Measurements from ENCODE around the gene ZG16B. TPM values are rescaled to one million over a fixed set of nuclear protein-coding genes. Genes with fewer than 3 reads are reported as not detected.
A peak's percentile ranks its signal among the peaks of the same experiment; 100 is the strongest.

ZG16B gene
- total RNA-seq, 1 experiment from 2014 or later: not detected

DNA sequence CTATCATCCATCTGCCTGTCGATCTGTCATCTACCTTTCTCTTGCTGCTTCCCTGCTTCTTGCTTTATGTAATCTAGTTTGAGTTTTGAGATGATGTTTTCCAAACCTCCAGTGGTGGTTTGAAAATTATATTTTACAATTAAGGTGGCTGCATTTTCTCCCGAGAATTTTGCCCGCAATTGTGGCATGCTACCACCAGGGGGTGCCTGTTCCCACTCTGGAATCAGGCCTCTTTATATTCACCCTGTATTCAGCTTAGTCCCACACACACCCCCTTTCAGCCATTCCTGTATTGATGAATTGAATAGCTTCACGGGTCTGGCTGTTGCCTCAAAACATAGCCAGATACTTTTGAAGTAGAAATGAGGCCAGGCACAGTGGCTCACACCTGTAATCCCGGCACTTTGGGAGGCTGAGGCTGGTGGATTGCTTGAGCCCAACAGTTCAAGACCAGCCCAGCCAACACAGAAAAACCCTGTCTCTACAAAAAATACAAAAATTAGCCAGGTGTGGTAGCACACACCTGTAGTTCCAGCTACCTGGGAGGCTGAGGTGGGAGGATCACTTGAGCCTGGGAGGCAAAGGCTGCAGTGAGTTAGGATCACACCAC, 24.7 kb downstream of the ZG16B start:
- no peak for DNase-seq (ENCODE audit: low read depth)
- in situ Hi-C loops (cut with HindIII; ENCODE audit: low pct_unique_long_range_greater_than_20kb, low sequenced_read_pairs): no loop called here

DNA sequence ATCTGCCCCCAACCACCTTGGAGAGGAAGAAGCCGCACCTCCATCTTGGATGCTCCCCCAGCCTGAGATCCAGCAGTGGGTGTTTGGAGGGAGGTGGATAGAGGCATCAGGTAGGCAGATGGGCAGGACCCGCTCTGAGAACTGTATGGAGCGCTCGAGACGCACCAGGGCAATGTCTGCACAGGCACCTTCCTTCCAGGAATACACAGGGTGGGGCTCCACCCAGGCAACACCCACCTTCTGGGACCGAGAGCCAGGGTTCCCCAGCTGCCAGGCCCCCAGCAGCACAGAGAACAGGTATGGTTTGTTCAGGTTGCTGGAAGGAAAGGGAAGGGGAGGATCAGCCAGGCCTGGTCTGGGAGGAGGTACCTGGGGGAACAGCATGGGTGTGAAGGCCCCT, 25.4 kb downstream of the ZG16B start:
- DNase-seq (ENCODE audit: low read depth): no peak
- in situ Hi-C loops (cut with HindIII; ENCODE audit: low pct_unique_long_range_greater_than_20kb, low sequenced_read_pairs): no loop called here

DNA sequence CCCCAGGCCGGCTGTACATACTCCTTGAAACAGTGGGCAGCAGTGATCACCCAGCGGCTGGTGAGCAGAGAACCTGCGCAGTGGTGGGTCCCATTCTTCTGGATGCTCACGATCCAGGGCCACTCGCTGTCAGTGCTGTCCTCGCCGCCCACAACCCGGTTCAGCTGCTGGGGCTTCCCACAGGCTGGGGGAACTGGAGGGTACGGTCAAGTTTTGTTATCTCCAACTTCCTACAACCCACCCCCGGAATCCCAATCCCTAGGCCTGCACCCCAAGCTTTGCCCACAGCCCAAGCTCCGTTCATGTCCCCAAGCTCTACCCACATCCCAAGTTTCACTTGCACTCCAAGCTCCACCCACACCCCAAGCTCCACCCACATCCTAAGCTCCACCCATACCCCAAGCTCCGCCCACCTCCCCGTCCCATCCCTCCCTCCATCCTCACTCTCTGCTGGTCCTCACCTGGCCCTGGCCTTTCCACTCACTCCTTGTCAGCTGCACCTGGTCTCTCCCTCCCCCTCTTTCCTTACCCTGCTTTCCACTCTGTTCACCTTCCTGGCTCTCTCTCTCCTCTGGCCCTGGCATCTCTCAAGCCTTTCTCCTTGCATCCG, 26.1 kb downstream of the ZG16B start:
- in situ Hi-C loops (cut with HindIII; ENCODE audit: low pct_unique_long_range_greater_than_20kb, low sequenced_read_pairs): no loop called here
- DNase-seq (ENCODE audit: low read depth): no peak

DNA sequence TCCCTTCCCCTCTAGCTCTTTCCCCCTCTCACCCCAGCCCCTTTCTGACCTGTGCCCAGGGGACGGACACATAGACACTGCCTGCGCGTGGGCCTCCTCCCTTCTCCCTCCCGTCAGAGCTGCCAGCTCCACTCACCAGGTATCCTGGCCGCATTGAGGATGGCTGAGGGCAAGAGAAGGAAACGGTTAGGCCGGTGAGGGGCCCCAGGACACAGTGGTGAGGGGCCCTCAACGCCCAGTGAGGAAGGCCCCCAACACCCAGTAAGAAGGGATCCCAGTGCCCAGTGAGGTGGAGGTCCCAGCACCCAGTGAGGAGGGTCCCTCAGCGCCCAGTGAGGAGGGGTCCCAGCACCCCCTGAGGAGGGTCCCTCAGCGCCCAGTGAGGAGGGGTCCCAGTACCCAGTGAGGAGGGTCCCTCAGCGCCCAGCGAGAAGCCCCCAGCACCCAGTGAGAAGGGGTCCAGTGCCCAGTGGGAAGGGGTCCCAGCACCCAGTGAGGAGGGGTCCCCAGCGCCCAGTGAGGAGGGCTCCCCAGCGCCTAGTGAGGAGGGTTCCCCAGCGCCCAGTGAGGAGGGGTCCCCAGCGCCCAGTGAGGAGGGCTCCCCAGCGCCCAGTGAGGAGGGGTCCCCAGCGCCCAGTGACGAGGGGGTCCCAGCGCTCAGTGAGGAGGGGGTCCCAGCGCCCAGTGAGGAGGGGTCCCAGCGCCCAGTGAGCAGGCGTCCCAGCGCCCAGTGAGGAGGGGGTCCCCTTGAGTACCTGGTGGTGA, 26.8 kb downstream of the ZG16B start:
- DNase-seq (ENCODE audit: low read depth): no peak
- in situ Hi-C loops (cut with HindIII; ENCODE audit: low pct_unique_long_range_greater_than_20kb, low sequenced_read_pairs): no loop called here

DNA sequence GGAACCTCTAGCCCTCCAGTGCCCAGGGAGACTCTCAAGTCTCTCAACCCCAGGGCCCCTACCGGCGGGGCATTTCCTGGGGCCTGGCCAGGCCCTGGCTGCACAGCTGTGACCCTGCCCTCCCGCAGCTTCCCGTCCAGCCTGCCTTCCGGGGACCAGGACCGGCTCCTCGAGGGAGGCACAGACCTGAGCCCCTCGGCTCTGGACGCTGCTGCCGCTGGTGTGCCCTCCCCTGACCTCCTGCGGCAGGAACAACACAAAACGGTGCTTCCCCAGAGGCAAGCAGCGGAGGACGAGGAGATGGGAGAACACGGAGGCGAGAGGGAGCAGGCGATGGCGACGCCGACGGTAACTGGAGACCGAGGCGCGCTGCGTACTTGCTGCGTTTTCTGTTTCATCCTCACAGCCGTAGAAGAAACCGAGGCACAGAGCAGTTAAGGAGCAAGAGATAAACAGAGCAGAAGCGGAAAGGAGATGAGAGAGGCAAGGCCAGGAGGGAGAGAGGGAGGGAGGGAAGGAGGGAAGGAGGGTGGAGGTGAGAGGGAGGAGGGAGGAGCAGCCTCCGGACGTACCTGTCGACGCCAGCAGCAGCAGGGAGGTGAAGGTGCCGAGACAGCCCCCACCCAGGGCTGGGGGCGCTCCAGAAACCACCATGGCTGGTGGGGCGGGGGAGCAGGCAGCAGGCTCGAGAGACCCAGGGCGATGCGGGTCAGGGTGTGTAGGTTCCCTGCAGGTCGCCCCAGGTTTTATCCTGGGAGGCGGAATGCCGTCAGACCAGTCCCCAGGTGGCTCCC, 27.5 kb downstream of the ZG16B start, which contains the start of gene PRSS22:
Gene PRSS22, minus strand, starts transcription at position 720 of the 794 bp plus-strand sequence. Its CDS starts 66 bp downstream, at position 654.
- in situ Hi-C loops (cut with HindIII; ENCODE audit: low pct_unique_long_range_greater_than_20kb, low sequenced_read_pairs): no loop called here
- no peak for DNase-seq (ENCODE audit: low read depth)

DNA sequence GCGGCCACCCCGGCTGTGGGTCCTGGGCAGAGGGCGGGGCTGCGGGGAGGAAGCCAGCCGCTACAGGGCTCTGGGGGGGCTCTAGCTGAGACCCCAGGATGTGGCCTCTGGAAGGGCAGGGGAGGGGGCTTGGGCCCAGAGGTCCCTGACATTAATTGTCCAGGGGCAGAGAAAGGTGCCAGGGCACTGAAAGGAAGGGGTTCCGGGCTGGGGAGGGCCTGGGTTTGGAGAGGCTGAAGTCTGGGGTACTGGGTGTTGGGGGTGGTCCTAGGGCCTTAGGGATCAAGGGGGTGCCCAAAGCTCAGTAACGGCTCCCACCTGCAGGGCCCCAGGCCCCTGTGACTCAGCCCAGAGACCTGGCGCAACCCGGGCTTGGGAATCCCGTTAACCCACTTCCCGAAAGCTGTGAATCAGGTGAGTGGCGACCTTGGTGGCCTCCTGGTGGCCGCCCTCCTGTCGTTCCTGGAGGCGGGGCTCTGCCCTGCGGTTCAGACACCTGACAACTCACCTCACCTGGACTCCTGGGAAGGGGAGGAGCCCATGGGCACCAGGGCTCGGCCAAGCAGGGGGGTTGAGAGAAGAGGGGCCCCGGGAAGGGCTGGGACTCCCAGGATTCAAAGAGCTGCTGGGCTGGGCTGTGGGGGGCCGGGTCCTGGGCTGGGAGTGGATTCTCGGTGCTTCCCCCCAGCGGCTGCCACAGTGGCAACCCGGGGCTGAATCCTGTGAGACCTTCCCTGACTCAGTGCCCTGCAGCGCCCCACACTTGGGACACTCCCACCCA, 28.3 kb downstream of the ZG16B start:
- DNase-seq (ENCODE audit: low read depth): no peak
- in situ Hi-C loops (cut with HindIII; ENCODE audit: low pct_unique_long_range_greater_than_20kb, low sequenced_read_pairs): no loop called here

DNA sequence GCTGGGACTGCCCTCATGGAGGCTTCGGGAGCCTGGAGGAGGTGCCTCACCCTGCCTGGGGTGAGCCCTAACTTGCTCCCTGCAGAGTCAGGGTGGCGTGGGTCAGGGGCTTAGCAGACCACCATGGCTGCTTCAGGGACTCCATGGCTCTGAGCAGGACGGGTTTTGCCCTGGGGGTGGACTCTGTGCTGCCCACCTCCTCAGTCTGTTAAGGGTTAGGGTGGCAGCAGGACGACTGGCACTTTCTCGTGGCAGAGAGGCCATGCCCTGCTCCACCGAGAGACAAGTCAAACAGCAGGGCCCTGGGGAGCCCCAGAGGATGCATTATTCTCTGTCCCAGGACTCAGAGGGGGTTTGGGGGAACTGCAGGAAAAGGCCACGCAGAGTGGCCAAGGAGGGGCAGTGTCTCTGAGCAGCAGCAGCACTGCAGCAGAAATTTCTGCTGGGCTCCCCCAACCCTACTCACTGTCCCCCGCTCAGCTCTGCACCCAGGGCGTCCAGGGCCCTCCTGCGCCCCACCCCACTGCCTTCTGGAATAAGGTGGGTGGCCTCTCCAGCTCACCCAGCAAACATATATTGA, 29.7 kb downstream of the ZG16B start:
- in situ Hi-C loops (cut with HindIII; ENCODE audit: low pct_unique_long_range_greater_than_20kb, low sequenced_read_pairs): no loop called here
- DNase-seq (ENCODE audit: low read depth): no peak

DNA sequence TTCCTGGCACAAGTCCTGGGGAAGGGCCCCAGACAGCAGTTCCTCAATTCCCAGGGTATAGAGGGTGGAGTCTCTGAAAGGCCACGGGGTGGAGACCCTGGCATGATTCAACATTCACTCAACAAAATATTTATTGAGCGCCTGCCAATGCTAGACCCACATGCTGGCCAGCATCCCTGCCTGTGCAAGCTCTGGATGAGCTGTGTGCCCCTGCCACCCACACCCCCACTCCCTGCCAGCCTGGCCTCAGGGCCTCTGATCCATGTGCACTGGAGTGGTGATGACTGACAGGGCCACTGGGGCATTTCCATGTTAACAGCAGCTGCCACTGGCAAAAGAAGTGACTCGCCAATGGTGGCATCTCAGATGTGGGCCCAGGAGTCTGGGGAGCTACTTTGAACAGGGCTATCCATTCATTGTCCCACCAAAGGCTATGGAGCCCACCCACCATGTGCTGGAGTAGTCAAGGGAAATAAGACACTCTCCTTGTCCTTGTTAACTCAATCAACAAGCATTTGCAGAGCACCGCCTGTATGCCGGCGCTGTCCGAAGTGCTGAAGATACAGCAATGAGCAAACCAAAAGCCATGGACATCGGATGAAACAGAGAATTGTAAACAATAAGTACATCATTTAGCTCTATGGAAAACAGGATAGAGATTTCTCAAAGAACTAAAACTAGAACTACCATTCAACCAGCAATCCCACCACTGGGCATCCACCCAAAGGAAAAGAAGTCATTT, 30.9 kb downstream of the ZG16B start:
- DNase-seq (ENCODE audit: low read depth): peak; percentile 70
- in situ Hi-C loops (cut with HindIII; ENCODE audit: low pct_unique_long_range_greater_than_20kb, low sequenced_read_pairs): no loop called here

DNA sequence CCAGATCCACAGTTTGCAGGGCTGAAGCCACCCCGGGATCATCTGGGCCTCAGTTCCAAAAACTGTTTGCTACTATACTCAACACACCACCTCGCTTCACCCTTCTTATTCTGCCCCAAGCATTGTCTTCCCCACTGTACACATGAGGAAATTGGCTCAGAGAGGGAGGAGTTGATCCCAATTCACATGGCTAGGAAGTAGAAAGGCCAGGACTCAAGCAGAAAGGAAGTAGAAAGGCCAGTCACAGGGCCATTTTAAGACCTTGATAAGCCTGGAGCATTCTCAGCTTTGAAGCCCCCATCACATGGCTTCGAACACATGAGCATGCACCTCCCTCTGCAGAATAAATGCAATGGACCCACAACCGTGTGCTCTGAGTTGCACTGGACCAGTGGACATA, 35.5 kb downstream of the ZG16B start:
- DNase-seq (ENCODE audit: low read depth): no peak
- in situ Hi-C loops (cut with HindIII; ENCODE audit: low pct_unique_long_range_greater_than_20kb, low sequenced_read_pairs): no loop called here

DNA sequence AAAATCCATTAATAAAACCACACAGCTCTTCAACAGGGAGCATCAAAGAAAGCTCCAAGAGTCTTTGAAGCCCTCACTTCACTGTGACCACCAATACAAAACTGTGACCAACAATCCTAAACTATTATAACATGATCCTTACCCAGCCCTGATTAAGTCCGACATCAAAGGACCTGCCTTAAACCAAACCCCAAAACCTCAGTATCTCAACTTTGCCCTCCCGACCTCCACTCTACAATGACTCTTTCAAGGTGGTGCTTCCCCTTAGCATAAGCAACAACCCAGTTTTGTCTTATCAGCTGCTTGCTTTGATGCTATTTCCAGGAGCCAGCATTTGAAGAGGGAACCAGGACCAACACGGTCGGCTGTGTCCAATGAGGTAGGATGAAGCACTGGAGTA, 36.3 kb downstream of the ZG16B start:
- in situ Hi-C loops (cut with HindIII; ENCODE audit: low pct_unique_long_range_greater_than_20kb, low sequenced_read_pairs): no loop called here
- no peak for DNase-seq (ENCODE audit: low read depth)

DNA sequence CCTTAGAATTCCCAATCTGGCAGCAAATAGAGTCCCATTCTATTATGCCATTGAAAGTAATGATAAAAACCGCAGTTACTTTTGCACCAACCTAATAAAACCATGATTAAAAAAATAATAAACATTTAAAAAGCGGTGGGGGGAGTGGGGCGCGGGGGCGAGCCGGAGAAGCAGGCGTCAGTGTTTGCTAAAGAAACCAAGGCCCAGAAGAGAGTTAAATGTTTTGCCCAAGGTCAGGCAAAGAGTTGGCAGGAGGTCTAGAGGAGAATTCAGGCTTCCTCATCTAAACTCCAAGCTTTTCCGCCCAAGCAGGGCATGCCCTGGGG, 37.5 kb downstream of the ZG16B start:
- in situ Hi-C loops (cut with HindIII; ENCODE audit: low pct_unique_long_range_greater_than_20kb, low sequenced_read_pairs): no loop called here
- DNase-seq (ENCODE audit: low read depth): no peak

DNA sequence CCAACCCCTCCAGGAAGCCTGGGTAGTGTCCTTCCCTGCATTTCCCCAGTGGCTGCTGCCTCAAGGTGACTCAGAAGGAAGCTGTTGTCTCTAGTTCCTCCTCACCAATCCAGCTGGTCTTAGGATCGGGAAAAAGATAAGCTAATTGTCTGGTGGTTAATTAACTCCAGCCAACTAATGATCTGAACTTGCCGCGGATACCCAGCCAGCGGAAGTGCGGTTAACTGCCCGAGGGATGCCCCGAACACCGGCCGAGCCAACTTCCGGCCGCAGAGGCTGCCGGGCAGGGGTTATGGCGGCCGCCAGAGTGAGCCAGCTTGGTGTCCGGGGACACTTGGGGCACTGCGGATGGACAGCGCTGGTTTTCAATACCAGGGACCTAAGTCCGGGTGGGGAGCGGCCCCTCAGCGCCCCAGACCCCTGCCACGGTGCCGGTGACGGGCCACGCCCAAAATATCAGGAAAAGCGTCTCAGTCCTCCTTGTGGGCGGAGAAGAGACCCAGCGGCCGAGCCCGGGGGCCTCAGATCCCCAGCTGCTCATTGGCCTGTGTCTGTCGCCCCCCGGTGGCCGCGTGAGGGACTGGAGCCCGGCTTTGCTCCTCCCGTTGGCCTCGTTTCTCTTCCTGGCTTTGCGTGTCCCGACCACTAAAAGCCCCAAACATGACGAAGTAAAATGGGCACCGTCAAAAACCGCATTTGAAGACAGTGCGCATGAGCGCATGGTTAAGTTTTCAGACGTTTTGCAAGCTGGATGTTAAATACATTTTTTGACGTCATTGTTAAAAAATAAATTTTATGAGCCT, 38.1 kb downstream of the ZG16B start:
- in situ Hi-C loops (cut with HindIII; ENCODE audit: low pct_unique_long_range_greater_than_20kb, low sequenced_read_pairs): no loop called here

DNA sequence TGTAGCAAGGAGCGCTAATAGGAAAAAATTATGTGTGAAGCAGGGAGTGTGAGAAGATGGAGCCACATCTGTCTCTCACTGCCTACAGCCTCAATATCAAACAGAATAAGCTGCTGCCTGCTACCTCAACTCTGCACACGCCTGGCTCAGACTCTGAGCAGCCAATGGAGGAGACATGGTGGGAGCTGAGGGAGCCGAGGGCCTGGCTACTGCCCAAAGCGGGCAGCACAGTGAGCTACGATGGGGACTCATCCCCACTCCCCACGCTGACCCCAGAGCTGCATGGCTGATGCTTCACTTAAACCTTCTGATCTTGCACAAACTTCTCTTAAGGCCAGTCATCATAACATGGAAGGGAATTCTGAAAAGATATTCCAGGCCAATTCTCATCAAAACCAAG, 41.8 kb downstream of the ZG16B start:
- in situ Hi-C loops (cut with HindIII; ENCODE audit: low pct_unique_long_range_greater_than_20kb, low sequenced_read_pairs): no loop called here

More for the DNA sequence above, 38.1 kb downstream of the ZG16B start:
- peak; percentile 98 for DNase-seq (ENCODE audit: low read depth)

DNA sequence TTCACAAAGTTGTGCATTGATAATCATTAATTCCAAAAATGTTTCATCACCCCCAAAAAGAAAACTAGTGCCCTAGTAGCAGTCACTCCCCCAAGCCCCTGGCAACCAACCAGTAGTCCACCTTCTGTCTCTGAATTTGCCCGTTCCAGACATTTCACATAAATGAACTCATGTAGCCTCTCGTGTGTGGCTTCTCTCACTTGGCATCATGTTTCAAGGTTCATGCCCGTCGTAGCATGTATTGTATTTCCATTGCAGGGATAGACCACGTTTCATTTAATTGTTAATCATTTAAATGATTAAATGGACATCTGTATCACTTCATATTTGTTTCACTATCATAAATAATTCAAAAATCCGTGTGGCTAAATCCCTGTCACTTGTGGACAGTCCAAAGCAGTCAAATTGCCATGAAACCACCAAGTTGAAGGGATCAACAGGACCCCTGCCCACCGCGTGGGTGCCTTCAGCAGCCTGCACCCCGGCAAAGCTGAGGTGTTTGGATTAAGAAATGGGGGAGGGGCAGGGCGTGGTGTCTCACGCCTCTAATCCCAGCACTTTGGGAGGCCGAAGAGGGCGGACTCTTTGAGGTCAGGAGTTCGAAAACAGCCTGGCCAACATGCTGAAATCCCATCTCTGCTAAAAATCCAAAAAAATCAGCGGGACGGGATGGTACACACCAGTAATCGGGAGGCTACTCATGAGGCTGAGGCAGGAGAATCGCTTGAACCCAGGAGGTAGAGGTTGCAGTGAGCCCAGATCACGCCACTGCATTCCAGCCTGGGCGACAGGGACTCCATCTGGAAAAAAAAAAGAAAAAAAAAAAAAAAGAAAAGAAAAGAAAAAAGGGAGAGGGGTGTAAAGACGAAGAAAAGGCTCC, 44.2 kb downstream of the ZG16B start:
- in situ Hi-C loops (cut with HindIII; ENCODE audit: low pct_unique_long_range_greater_than_20kb, low sequenced_read_pairs): no loop called here
- no peak for DNase-seq (ENCODE audit: low read depth)

More for the DNA sequence above, 41.8 kb downstream of the ZG16B start:
- DNase-seq (ENCODE audit: low read depth): no peak

DNA sequence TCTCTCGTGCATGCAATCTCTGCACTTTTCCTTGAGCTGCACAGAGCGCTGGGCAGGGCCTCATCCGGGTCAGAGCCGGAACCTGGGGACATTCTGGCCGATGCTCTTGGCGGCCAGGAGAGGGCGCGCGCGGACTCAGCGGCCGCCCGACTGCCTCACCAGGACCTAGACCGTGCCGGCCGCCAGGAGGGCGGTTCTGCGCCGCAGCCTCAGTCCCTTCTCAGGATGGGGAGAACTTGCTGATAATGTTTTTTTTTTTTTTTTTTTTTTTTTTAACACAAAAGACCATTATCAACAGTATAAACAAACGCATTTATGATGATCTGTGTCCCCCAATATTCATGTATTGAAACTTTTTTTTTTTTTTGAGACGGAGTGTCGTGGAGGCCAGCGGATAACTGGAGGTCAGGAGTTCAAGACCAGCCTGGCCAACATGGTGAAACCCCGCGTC, 44.8 kb downstream of the ZG16B start:
- in situ Hi-C loops (cut with HindIII; ENCODE audit: low pct_unique_long_range_greater_than_20kb, low sequenced_read_pairs): no loop called here

More for the DNA sequence above, 44.8 kb downstream of the ZG16B start:
- DNase-seq (ENCODE audit: low read depth): peak; percentile 79

All from Caki2 (cell line).